IMR-90 (cell line): ENCODE data around the gene CHCHD4. TPM values are rescaled to one million over a fixed set of nuclear protein-coding genes. Genes with fewer than 3 reads are reported as not detected.

Experiments used
- ATAC-seq: fragments of 200-7000 bp; cut with Tn5 transposase; 2 replicates; pipeline ENCODE4 v1.9.1; 2020; ENCODE audit warnings: low read depth, mild to moderate bottlenecking, moderate library complexity
- BruUV-seq: library from RNA; stranded (reverse); fragments of 400-500 nt; replicated peaks from 2 replicates; lab custom pipeline; 2021; lab: Mats Ljungman, UMichigan
- CTCF ChIA-PET: fragments of 300-600 bp; formaldehyde crosslinking; extraction: SDS; loops from one replicate; lab custom pipeline; 2021; ENCODE audit warnings: antibody characterized with exemption; lab: Yijun Ruan, JAX
- POLR2A ChIA-PET: fragments of 300-600 bp; sonication (Branson Sonifier 250); formaldehyde crosslinking; loops from one replicate; lab custom pipeline; 2022; ENCODE audit warnings: antibody characterized with exemption; ENCODE audit not compliant: unreplicated experiment; lab: Charles Lee
- DNase-seq: peaks from one replicate; pipeline ENCODE4 v3.0.0; 2013
- H2AFZ ChIP-seq: replicated peaks from 2 replicates; pipeline ENCODE3; 2013; ENCODE audit warnings: low read length, mild to moderate bottlenecking; ENCODE audit not compliant: poor library complexity
- H2AK5ac ChIP-seq: 2 replicates; pipeline ENCODE4 v1.6.1; 2013; ENCODE audit warnings: low read depth, low read length, inconsistent platforms
- H2AK9ac ChIP-seq: replicated peaks from 2 replicates; pipeline ENCODE3; 2013; ENCODE audit warnings: mild to moderate bottlenecking, low read depth, low read length, moderate library complexity; ENCODE audit not compliant: poor library complexity
- H2BK120ac ChIP-seq: 2 replicates; pipeline ENCODE4 v1.6.1; 2013; ENCODE audit warnings: low read depth, low read length, inconsistent platforms
- H2BK15ac ChIP-seq: 3 replicates; pipeline ENCODE4 v1.6.1; 2013; ENCODE audit warnings: low read depth, low read length, inconsistent platforms
- H2BK20ac ChIP-seq: 2 replicates; pipeline ENCODE4 v1.6.1; 2013; ENCODE audit warnings: low read depth, mild to moderate bottlenecking, inconsistent platforms, low read length, moderate library complexity
- H2BK5ac ChIP-seq: 2 replicates; pipeline ENCODE4 v1.6.1; 2013; ENCODE audit warnings: mild to moderate bottlenecking, low read depth, low read length, inconsistent platforms; ENCODE audit not compliant: poor library complexity, severe bottlenecking
- H3K14ac ChIP-seq: replicated peaks from 2 replicates; pipeline ENCODE4 v1.6.1; 2013; ENCODE audit warnings: low read depth, low read length, inconsistent platforms
- H3K18ac ChIP-seq: 2 replicates; pipeline ENCODE4 v1.6.1; 2013; ENCODE audit warnings: low read depth, low read length, control low read depth
- H3K23ac ChIP-seq: 2 replicates; pipeline ENCODE4 v1.6.1; 2013; ENCODE audit warnings: low read depth, low read length, inconsistent platforms
- H3K27ac ChIP-seq: 2 replicates; pipeline ENCODE4 v1.5.1; 2013; ENCODE audit warnings: mild to moderate bottlenecking, control low read depth, low read length; ENCODE audit not compliant: insufficient read depth
- H3K27me3 ChIP-seq: 2 replicates; pipeline ENCODE4 v1.6.1; 2013; ENCODE audit warnings: low read length; ENCODE audit not compliant: control insufficient read depth, insufficient read depth
- H3K36me3 ChIP-seq: 2 replicates; pipeline ENCODE4 v1.6.1; 2013; ENCODE audit warnings: low read length, mixed read lengths; ENCODE audit not compliant: control insufficient read depth, insufficient read depth
- H3K4ac ChIP-seq: 2 replicates; pipeline ENCODE4 v1.6.1; 2013; ENCODE audit warnings: low read depth, low read length, inconsistent platforms
- H3K4me1 ChIP-seq: 2 replicates; pipeline ENCODE4 v1.6.1; 2013; ENCODE audit warnings: low read length, mixed read lengths; ENCODE audit not compliant: control insufficient read depth, insufficient read depth
- H3K4me2 ChIP-seq: 2 replicates; pipeline ENCODE4 v1.6.1; 2013; ENCODE audit warnings: low read depth, mild to moderate bottlenecking, control low read depth, low read length, moderate library complexity
- H3K4me3 ChIP-seq: 2 replicates; pipeline ENCODE4 v1.5.1; 2013; ENCODE audit warnings: low read depth, mild to moderate bottlenecking, control low read depth, low read length, moderate library complexity; ENCODE audit not compliant: insufficient read depth
- H3K56ac ChIP-seq: 2 replicates; pipeline ENCODE4 v1.6.1; 2013; ENCODE audit warnings: low read length, inconsistent platforms; ENCODE audit not compliant: insufficient read depth; ENCODE audit errors: extremely low read depth
- H3K79me1 ChIP-seq, 2 experiments: 2 replicates each; pipeline ENCODE4 v1.6.1; 2013; ENCODE audit warnings: low read length in 2 of 2, inconsistent platforms in 1 of 2, low read depth in 1 of 2
- H3K9ac ChIP-seq: 2 replicates; pipeline ENCODE4 v1.6.1; 2013; ENCODE audit warnings: low read depth, low read length, control low read depth
- H3K9me1 ChIP-seq: 2 replicates; pipeline ENCODE4 v1.6.1; 2013; ENCODE audit warnings: low read length, inconsistent platforms; ENCODE audit not compliant: insufficient read depth
- H3K9me3 ChIP-seq: 2 replicates; pipeline ENCODE4 v1.6.1; 2013; ENCODE audit warnings: low read length; ENCODE audit not compliant: control insufficient read depth, insufficient read depth
- H4K20me1 ChIP-seq: 2 replicates; pipeline ENCODE4 v1.6.1; 2013; ENCODE audit warnings: low read length, inconsistent platforms; ENCODE audit not compliant: insufficient read depth
- H4K5ac ChIP-seq: 2 replicates; pipeline ENCODE4 v1.6.1; 2013; ENCODE audit warnings: mild to moderate bottlenecking, low read depth, low read length, control low read depth
- H4K8ac ChIP-seq, 2 experiments: 2 replicates each; pipeline ENCODE4 v1.6.1; 2013; ENCODE audit warnings: low read depth in 2 of 2, low read length in 2 of 2, control low read depth in 1 of 2, inconsistent platforms in 1 of 2
- H4K91ac ChIP-seq: 2 replicates; pipeline ENCODE4 v1.6.1; 2013; ENCODE audit warnings: low read depth, low read length, inconsistent platforms; ENCODE audit not compliant: insufficient read depth
- CEBPB ChIP-seq: IDR thresholded peaks from 2 replicates; pipeline ENCODE4 v1.6.1; 2012; ENCODE audit warnings: low read depth, low read length, improper control_type of control experiment
- CTCF ChIP-seq: conservative IDR thresholded peaks from 2 replicates; pipeline ENCODE4 v1.5.1; 2012; ENCODE audit warnings: mild to moderate bottlenecking, low read depth, low read length, improper control_type of control experiment
- NFE2L2 ChIP-seq: fragments of 150-350 bp; IDR thresholded peaks from 2 replicates; pipeline ENCODE4 v1.6.1; 2016; ENCODE audit warnings: low read depth, mild to moderate bottlenecking, low read length
- RFX5 ChIP-seq: IDR thresholded peaks from 2 replicates; pipeline ENCODE4 v1.8.0; 2012; ENCODE audit warnings: low read depth, mild to moderate bottlenecking, low read length, moderate library complexity
- SMC3 ChIP-seq: fragments of 150-350 bp; IDR thresholded peaks from 2 replicates; pipeline ENCODE4 v1.6.1; 2016; ENCODE audit warnings: low read depth, mild to moderate bottlenecking, antibody characterized with exemption, low read length, moderate library complexity
- WGBS, 2 experiments: methylation state at CpG; one replicate each; pipeline versions ENCODE4 v1.1.5 to v1.1.7; 2013; ENCODE audit warnings: missing lambda C conversion rate in 2 of 2; ENCODE audit not compliant: insufficient read length in 1 of 2; ENCODE audit errors: extremely low coverage in 2 of 2; 5-methylcytosine and 5-hydroxymethylcytosine counted together
- dilution Hi-C: fragments of 300-500 bp; cut with HindIII; formaldehyde crosslinking; loops from one replicate; pipeline ENCODE4 v1.14.3; 2018; ENCODE audit warnings: low sequenced_read_pairs; ENCODE audit not compliant: unreplicated experiment
- in situ Hi-C: fragments of 300-500 bp; cut with MboI; formaldehyde crosslinking; loops from 3 replicates; pipeline ENCODE4 v1.14.3; 2019; ENCODE audit warnings: low sequenced_read_pairs, inconsistent platforms, mixed read lengths
- intact Hi-C: fragments of 100-400 bp; cut with micrococcal nuclease; formaldehyde crosslinking; loops from 2 replicates; pipeline ENCODE4 v1.10.0; 2022
- polyA plus RNA-seq, 3 experiments: library from polyadenylated mRNA; depleted of rRNA; stranded (reverse); fragments of >200 nt; gene quantifications; 2 replicates each; pipeline ENCODE4 v1.2.3, GENCODE V29; 2012; ENCODE audit warnings: low replicate concordance in 1 of 3
- total RNA-seq: library from RNA; depleted of rRNA; stranded (reverse); fragments of >200 nt; gene quantifications from 2 replicates; pipeline ENCODE4 v1.2.3, GENCODE V29; 2012

Gene CHCHD4
- total and polyA plus RNA-seq, 2 of the 4 experiments (the other 2 are of a cell fraction) = 9.0 to 9.8 TPM

GRCh38 chr3:14113965-14114635 lies 10.6 kb downstream of the CHCHD4 start:
- Histone ChIP-seq H3K27ac (no peak overlapping the region), H2BK15ac (no peak overlapping the region), H3K4me2 (no peak overlapping the region), H3K9ac (no peak overlapping the region), H3K18ac (no peak overlapping the region), H4K91ac (no peak overlapping the region), H3K4me3 (no peak overlapping the region), H3K36me3 (peaks cover 20% of the 10 kb centered on the region), H3K14ac (no peak overlapping the region), H4K5ac (no peak overlapping the region), H2AK5ac (no peak overlapping the region), H2BK5ac (no peak overlapping the region), H4K20me1 (no peaks in the 10 kb centered on the region), H3K56ac (no peak overlapping the region), H2BK20ac (no peak overlapping the region), H3K23ac (no peak overlapping the region), H3K79me1 (peaks cover 13 to 16% of the 10 kb centered on the region in 2 experiments; a peak in 3 of 4 replicates), H2BK120ac (no peak overlapping the region), H3K27me3 (no peaks in the 10 kb centered on the region), H3K9me1 (peaks cover 16% of the 10 kb centered on the region; the same call in 1 of the 2 replicates), H2AK9ac (no peak overlapping the region), H2AFZ (peak overlapping the region; percentile 46), H3K4me1 (peaks cover 6% of the 10 kb centered on the region; the same call in 1 of the 2 replicates), H4K8ac (no peak overlapping the region), H3K9me3 (no peaks in the 10 kb centered on the region), H3K4ac (no peak overlapping the region)
- no peak for TF ChIP-seq NFE2L2
- TF ChIP-seq CTCF = 0 out of 2 replicates have a peak, but pooled peaks have one; percentile 11
- TF ChIP-seq CEBPB = no peak
- peak; percentile 29; the same call in 1 of the 2 replicates for TF ChIP-seq SMC3
- no peak for TF ChIP-seq RFX5
- no peak for ATAC-seq
- BruUV-seq = no TSS peak
- DNase-seq = no peak
- WGBS, 2 experiments = 60% methylated on average over 4 of the region's 7 CpGs; no CpG with 5 or more reads in 1 of the 2 experiments
- intact Hi-C loops = no loop called here
- CTCF ChIA-PET = interaction anchor here (1.1 kb wide), 1 partner anchor 218 kb away, joined by 3 read pairs; no protein-coding TSS in a partner anchor
- POLR2A ChIA-PET = no interaction called here
- dilution Hi-C loops = no loop called here
- in situ Hi-C loops = loop anchor here (25.0 kb wide), 2 partner anchors 227 to 627 kb away; partner anchors contain the start of genes HDAC11 and WNT7A
